PC-3 (cell line): Measurements from ENCODE around the gene SLC44A5.

ENCODE experiments used
- CTCF ChIP-seq: fragments of 300-600 bp; sonication (generic); conservative IDR thresholded peaks from 2 replicates; pipeline ENCODE4 v1.5.1; 2017; ENCODE audit warnings: antibody characterized with exemption, low read depth, mild to moderate bottlenecking, low read length
- EZH2 ChIP-seq: fragments of 300-600 bp; sonication (generic); IDR thresholded peaks from one replicate; pipeline ENCODE4 v1.6.1; 2017; ENCODE audit warnings: antibody characterized with exemption, mild to moderate bottlenecking, low read length; ENCODE audit not compliant: unreplicated experiment
- EZH2phosphoT487 ChIP-seq: fragments of 300-600 bp; sonication (generic); IDR thresholded peaks from 2 replicates; pipeline ENCODE4 v1.6.1; 2018; ENCODE audit warnings: mild to moderate bottlenecking, antibody characterized with exemption, low read length, borderline replicate concordance

GRCh38 chr1:75514270-75514669 is 96.6 kb downstream of the SLC44A5 start:
- no peak for TF ChIP-seq EZH2phosphoT487
- no peak for TF ChIP-seq CTCF
- no peak for TF ChIP-seq EZH2
